Mesenteric fat pad (tissue), 1 donor: ENCODE results near the gene PIM2. TPM values are rescaled to one million over a fixed set of nuclear protein-coding genes. Genes with fewer than 3 reads are reported as not detected.
A peak's percentile ranks its signal among the peaks of the same experiment; 100 is the strongest.

Experiments used
- DNase-seq: peaks from one replicate; pipeline ENCODE4 v3.0.0-alpha.2; 2020; ENCODE audit warnings: low spot score
- total RNA-seq: library from RNA; stranded (reverse); fragmentation: NEBNext Ultra II Directional; extraction: Animal tissue kit (Norgen Biotek cat#: 25700); gene quantifications from one replicate; pipeline ENCODE4 v1.2.1, GENCODE V29; 2021
- donor health status: DM: yes; HTN: yes; CAD: no.

PIM2 gene
- total RNA-seq, 1 donor from 2014 or later: 5.7 TPM

DNA sequence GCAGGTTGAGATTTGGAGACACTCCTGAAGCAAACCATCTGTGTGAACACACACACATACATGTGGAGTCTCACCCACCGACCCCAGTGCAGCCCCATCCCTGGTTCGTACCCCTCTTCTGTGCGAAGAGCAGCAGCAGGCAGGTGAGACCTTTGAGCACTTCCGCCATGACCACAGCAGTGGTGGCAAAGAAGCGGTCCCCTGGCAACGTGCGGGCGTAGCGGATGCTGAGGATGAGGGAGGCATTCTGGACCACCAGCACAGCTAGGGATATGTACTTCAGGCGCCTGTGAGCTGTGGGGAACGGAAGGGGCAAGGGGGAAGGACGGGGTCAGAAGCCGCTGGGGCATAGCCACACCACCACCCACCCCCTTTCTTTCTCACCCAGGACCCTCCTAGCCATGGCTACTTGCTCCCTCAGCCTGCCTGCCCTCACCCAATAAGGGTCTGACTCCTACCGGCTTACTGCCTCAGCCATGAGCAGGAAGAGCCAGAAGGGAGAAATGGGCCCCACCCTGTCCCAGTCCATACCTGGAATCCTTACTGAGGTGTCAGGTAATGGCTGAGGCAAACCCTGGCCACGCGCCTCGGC lies 9.0 kb downstream of the PIM2 start:
- no peak for DNase-seq

DNA sequence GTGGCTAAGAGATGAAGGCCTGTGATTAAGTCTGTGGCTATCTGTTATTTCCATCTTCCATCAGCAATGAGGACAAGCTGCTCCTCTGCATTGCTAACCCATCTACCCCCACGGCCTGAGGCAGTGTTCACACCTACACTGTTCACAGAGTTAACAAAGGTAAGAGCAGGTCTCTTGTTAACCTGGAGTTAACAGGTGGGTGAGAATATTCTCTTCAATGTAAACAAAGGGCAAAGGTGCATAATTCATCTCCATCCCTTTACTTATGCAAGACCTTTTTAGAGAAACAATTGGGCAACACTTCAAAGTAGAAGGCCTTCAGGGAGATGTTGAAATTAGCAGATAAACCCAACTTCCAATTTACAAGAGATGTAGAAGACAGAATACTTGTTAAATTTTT lies 10.2 kb downstream of the PIM2 start:
- DNase-seq: no peak

DNA sequence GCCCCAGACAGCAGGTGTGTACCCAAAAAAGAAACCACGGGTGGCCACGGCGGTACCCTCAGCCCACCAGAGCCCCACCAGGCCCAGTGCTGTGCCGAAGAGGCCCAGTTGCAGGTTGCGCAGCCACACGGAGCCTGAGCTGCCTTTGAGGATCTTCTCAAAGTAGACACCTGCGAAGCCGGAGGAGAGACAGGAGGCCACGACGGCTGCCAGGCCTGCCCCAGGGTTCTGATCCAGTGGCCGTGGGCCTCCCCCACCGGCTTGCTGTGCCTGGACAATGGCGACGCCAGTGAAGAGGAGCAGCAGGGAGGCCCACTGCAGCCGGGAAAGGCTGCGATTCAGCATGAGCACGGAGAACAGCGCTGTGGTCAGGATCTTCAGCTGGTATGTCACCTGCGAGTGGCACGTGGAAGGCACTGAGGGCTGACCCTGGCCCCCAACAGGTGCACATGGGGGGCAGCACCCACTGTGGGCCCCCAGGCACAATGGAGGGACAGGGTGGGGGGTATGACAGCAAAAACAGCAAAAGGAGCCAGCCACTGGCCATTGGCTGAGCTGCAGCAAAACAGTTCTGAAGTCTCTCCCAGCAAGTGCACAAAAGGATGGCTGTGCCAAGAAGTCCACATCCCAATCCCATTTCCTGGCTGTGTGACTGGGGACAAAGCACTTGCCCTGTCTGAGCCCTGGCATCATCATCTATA lies 13.6 kb downstream of the PIM2 start:
- DNase-seq: no peak

DNA sequence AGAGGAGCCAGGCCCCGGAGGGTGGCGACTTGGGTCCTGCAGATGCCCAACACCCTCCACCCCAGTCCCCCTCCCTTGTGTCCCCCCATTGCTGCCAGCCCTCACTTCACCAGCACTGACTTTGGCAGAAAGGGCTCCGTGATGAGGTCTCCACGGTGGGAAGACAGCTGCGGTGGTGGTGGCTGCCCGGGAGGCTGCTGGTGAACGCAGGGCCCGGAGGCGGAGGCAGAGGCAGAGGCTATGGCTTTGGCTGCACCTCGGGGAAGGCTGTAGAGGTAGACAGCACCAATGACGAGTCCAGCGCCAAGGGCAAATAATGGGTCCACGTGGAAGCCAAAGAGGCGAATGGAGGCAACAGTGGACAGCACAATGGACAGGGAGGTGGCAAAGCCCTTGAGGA lies 14.2 kb downstream of the PIM2 start:
- no peak for DNase-seq

DNA sequence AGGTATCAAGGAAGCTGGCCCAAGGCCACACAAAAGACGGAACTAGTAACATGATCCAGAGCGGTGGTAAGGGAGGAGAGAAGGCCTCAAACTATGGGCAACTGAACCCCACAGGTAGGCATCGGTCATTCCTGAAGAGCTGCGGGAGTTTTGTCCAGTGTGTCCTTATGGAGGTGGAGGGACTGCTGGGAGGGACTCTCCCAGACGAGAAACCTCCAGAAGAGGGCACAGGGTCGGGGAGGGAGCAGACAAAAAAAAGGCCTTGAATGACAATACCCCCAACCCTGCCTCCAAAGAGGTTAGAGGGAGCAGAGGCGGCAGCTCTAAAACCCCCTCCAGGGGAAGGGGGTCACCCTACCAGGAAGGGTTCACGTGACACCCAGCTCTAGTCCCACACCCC lies 14.6 kb downstream of the PIM2 start:
- DNase-seq: no peak

DNA sequence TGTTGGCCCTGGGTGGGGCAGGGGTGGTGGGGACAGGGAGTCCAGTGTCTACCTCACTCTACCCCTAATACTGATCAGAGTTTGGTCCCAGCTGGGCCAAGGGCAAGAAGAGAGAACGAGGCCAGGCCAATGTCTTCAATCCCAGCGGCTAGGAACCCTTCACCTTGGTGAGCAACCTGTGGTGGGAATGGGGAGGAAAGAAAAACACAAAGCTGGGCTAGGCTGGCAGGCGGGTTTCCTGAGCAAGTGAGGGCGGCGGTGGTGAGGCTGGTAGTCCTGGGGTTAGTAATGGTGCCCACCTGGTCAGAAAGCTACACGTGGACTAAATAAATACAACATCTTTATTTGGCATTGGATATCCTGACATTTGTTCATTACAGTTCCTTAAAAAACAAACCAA lies 15.5 kb downstream of the PIM2 start:
- DNase-seq: no peak

DNA sequence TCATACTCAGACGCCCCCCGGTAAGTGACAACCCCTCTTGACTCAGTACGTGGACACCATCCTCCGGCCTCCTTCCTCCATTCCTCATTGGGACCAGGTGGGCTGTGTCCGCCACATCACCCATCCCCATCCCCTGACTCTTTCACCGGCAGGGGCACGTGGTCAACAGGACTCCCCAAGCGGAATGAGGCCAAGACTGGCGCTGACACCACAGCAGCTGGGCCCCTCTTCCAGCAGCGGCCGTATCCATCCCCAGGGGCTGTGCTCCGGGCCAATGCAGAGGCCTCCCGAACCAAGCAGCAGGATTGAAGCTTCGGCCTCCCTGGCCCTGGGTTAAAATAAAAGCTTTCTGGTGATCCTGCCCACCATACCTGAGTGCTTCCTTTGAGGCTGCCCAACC lies 16.0 kb downstream of the PIM2 start:
- no peak for DNase-seq

DNA sequence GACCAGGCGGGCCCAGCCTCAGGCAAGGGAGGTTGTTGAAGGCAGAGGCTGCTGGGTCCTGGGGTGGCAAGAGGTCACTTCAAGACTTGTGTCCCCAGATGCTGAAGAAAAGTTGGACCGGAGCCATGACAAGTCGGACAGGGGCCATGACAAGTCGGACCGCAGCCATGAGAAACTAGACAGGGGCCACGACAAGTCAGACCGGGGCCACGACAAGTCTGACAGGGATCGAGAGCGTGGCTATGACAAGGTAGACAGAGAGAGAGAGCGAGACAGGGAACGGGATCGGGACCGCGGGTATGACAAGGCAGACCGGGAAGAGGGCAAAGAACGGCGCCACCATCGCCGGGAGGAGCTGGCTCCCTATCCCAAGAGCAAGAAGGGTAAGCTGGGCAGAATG lies 16.7 kb downstream of the PIM2 start:
- DNase-seq: no peak

DNA sequence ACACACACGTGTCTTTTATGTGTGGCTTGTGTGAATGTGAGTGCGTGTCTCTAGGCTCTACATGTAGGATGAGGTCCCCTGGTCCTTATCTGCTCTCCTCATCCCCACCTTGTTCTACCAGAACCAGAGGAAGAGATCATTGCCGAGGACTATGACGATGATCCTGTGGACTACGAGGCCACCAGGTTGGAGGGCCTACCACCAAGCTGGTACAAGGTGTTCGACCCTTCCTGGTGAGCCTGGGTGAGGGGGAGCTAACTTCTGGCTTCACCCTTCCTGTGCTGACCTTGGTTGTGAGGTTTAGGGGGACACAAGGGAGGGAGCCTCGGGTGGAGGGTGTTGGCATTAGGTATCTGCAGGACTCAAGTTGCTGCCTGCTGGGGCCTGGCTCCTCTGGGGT lies 17.8 kb downstream of the PIM2 start:
- no peak for DNase-seq

DNA sequence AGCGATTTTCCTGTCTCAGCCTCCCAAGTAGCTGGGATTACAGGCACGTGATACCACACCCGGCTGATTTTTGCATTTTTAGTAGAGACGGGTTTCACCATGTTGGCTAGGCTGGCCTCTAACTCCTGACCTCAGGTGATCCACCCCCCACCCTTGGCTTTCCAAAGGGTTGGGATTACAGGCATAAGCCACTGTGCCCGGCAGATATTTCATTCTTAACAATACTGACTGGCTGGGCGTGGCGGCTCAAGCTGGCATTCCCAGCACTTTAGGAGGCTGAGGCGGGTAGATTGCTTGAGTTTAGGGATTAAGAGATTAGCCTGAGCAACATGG lies 19.8 kb downstream of the PIM2 start:
- DNase-seq: no peak

DNA sequence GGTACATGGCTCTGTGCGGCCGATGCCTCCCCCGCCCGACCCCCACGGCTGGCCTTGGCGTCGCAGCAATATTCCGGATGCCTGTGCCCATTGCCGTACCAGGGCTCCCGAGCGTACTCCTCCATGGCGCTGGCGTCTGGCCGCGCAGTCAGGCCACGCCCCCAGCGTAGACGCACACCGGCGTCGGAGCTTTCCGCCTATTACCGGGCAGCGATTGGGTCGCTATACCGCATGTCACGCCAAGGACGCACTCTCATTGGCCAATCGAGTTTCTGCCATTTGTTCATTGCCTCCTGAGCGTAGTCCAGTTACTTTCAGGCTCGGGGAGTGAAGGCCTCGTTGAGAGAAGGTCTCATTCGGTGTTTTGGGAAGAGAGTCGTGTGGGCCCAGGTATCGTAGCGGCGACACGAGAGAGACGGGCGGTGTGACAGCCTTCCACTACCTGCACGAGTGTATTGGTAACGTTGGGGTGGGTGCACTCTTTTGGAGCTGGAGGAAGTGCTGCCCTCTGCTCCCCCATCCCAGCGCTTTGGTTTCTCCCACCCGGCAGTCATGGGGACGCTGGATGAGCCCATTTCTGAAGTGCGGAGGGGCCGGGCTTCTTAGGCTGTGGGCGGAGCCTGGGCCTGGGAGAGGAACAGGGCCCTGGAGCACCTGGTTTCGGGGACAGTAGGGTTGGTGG lies 21.1 kb downstream of the PIM2 start, which contains the start of the genes PQBP1 and TIMM17B:
TSS of gene PQBP1 (plus strand) at position 306 of the 682 bp plus-strand sequence. CDS start 580 bp downstream, outside the sequence.
TSS of gene TIMM17B (minus strand) at position 144 of the 682 bp plus-strand sequence. CDS start at position 125, 19 bp downstream.
- peak; percentile 94 for DNase-seq

DNA sequence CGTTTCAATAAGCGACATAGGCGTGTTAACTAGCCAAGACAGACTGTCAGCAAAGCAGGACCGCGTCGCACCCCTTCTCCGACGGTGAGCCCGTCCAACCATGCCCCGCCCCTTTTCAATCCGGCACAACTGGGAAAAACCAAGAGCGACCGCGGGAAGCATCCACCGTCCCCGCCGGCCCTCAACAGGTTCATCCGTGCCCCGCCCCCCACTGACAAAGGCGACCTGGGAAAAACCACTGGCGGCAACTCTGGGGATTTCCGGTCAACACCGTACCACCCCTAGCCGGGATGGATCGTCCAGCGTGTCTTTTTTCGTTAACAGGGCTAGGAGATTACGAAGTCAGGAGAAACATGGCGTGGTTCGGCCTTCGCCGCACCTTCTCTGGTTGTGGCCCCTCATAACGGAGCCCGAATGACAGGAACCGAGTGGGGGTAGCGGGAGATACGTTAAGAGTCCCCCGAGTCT lies 21.6 kb downstream of the PIM2 start:
- no peak for DNase-seq

DNA sequence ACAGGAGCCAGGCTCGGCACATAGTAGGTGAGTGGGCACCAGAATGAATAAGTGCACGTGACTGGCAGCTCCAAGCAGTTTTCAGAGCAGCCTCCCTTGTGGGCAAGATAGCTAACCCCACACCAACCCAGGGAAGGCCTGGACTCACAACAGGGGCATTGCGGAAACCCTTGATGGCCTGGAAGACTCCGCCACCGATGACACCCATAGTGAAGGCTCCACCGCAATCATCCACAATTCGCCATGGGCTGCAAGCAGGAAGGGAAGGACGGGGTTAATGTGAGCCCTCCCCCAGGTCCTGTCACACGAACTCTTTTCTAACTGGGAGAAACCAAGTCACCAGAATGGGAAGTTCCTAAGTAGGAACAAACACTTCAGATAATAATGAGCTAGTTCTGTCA lies 22.2 kb downstream of the PIM2 start:
- no peak for DNase-seq

DNA sequence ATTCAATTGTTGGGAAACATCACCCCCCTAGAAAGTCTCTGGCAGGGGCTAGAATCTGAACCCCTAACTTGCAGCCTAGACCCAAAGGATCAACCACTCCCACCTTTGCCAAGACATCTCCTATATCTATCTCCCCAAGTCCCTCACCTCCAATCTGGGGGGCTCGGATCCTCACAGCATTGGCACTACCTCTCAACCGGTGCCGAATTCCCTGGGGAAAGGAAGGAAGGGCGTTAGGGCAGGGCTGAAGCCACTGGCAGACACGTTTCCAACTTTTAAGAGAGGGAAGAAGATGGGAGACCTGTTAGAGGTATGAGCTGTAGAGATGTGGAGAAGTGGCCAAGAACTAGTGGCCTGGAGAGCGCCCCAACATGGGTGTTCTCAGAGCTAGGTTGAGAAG lies 23.9 kb downstream of the PIM2 start:
- peak; percentile 53 for DNase-seq

DNA sequence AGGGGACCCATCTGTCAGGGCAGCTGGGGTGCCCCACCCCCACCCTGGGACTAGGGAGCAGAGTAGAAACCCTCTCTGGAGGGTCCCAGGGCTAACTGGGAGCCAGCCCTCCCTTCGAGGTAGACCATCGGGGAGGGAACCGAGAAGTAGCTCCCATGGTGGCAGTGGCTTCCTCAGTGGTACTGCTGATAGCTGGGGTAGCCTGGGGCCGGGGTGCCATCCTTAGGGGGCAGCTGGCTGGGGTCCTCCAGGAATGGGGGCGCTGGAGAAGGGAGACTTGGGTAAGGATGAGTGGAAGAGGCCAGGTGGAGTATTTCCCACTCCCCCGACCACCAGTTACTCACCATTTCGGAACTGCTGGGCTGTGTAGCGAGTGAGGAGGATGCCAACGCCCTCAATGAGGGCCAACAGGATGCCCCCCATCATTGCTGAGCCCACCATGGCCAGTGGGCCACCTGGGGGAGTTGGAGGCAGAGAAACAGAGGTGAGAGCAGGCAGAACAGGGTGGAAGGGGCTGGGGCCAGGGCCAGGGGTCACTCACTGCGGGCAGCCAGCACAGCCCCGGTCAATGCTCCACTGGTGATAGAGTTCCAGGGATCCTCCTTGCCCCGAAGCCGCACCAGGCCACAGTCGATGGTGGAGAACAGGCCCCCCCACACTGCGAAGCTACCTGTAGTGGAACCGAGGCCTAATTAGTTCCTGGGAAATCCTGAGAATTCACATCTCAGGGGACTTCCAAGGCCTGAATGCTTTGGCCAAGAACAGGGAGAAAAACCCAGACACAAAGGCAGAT lies 25.1 kb downstream of the PIM2 start:
- peak; percentile 67 for DNase-seq

DNA sequence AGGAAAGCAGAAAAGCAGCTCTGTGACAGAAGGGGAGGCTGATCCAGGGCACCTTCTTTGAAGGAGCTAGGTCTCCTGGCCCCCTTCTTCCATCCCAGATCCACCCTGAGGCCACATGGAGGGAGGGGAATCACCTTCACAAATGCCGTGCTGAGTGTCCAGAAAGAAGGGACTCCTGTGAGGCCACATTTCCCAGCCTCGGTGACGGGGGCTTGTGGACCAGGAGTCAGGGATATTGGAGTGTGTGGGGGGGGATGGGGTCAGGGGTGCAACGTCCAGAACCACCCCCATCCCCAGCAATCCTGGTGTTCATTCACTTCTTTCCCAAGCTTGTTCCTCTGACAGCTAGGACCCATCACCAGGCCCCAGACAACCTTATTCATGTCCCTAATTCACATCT lies 25.9 kb downstream of the PIM2 start:
- DNase-seq: no peak

DNA sequence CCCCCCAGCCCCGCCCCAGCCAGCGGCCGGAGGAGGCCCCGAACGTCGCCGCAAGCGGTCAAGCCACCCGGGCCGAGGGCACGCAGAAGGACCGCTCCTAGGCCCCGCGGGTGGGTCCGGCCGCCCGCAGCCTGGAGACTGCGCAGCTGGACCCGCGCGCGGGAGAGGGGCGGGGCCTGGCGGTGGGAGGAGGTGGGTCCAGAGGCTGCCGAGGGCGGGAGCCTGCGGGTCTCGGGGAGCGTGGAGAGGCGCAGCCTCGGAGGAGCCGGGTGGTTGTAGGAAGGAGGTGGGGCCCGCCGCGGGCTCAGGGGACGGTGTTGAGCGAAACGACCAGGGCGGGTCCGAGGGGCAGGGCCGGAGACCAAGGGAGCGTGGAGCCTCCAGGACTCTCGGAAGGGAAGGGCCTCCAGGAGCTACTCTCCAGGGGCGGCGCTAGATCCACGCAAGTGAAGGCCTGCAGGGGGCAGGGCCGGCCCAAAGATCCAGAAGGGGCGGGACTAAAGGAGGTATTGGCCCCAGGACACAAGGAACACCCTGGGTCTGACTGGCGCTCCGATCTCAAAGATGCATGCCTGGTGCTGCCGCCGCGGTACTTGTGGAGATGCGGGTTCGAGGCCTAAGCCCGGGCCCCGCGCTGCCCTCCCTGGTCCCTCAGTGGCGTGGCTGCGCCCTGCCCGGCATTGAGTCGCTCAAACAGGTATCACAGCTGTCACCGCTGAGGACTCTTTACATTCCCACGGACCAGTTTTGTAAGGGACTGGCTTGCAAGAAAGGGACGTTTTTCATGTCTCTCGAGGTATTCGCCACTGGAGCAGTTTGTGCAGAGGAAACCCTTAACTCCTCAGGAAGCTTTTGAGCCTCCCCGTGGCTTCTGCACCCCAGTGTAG lies 27.2 kb downstream of the PIM2 start:
- peak; percentile 94 for DNase-seq

DNA sequence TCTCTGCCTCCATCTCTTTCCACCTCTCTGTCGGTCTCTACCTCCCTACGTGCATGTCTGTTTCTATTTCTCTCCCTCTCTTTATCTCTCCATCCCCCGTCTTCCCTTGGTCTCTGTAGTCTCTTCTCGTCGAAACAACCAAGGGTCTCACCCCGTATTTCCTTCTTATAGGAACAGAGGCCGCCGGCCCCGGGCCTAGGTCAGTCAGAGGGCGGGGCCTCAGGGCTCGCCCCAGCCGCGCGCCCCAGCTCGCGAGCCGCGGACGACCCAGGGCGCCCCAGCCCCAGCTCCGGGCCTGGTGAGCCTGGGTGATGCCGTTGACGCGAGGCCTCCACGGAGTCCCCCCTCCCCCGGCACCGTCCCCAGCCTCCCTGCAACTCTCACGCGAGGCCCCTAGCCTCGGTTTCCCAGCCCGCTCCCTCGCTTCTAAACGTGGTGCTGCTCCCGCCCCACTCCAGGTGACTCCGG lies 27.9 kb downstream of the PIM2 start:
- no peak for DNase-seq

DNA sequence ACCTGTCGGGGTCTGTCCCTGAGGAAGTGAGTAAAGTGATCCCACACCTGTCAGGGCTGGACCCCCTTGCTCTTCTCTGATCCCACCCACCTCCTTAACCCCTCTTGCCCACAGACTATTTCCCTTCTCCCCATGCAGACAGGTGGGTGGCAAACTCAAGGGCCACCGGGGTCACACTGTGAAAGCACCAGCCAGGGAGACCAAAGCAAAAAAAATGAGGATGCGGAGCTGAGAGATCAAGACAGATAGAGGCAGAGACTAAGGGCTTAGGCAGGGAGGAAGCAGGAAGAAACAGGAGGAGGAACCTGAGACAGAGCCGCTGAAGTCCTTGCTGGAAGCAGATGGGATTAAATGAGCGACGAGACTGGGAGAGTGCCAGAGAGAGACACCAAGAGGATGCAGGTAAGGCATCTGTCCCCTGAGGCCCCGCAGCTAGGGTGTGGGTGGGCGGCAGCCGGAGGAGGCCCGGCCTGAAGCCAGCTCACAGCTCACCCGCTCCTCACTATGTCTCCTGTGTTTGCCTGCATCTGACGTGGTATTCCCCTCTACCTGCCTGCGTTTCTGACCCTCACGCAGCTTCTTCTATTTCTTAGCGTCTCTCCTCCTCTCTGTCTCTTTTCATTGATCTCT lies 28.4 kb downstream of the PIM2 start:
- DNase-seq: peak; percentile 18

DNA sequence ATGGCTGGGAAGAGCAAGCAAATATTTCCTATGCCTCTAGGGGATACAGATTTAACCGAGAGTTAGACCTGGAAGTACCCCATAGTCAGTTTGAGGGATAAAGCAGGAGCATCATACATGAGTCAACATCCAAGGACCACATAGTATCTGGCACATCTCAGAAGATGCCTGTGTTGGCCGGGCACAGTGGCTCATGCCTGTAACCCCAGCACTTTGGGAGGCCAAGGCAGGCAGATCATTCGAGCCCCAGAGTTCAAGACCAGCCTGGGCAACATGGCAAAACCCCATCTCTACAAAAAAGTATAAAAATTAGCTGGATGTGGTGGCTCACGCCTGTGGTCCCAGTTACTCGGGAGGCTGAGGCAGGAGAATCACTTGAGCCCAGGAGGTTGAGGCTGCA lies 32.2 kb downstream of the PIM2 start:
- peak; percentile 64 for DNase-seq
